ENCODE results near the gene PCDHGC3.

PCDHGC3 gene

DNA sequence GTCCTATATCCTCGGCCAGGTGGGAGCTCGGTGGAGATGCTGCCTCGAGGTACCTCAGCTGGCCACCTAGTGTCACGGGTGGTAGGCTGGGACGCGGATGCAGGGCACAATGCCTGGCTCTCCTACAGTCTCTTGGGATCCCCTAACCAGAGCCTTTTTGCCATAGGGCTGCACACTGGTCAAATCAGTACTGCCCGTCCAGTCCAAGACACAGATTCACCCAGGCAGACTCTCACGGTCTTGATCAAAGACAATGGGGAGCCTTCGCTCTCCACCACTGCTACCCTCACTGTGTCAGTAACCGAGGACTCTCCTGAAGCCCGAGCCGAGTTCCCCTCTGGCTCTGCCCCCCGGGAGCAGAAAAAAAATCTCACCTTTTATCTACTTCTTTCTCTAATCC lies 2.0 kb downstream of the PCDHGC3 start:
- no peak for TF ChIP-seq CTCF (conservative IDR thresholded peaks at IDR 0.05; ENCODE audit: low read depth, low read length)
- no peak overlapping the region for H3K4me3 ChIP-seq (ENCODE audit: low read length)
- DNase-seq (ENCODE audit: low read depth) = no peak

- peak overlapping the region; percentile 9 for H3K4me3 ChIP-seq (ENCODE audit: low read length)
- TF ChIP-seq CTCF (conservative IDR thresholded peaks at IDR 0.05; ENCODE audit: low read depth, low read length) = peak; percentile 22
- DNase-seq (ENCODE audit: low read depth) = no peak
Observed at GRCh38 chr5:141478321-141478945, 2.7 kb downstream of the PCDHGC3 start.

GRCh38 chr5:141479776-141480175 lies 4.0 kb downstream of the PCDHGC3 start:
- TF ChIP-seq CTCF (conservative IDR thresholded peaks at IDR 0.05; ENCODE audit: low read depth, low read length) = no peak
- no peak overlapping the region for H3K4me3 ChIP-seq (ENCODE audit: low read length)
- DNase-seq (ENCODE audit: low read depth) = no peak

GRCh38 chr5:141483902-141484301 lies 8.1 kb downstream of the PCDHGC3 start:
- TF ChIP-seq CTCF (conservative IDR thresholded peaks at IDR 0.05; ENCODE audit: low read depth, low read length) = no peak
- no peak overlapping the region for H3K4me3 ChIP-seq (ENCODE audit: low read length)
- no peak for DNase-seq (ENCODE audit: low read depth)

DNA sequence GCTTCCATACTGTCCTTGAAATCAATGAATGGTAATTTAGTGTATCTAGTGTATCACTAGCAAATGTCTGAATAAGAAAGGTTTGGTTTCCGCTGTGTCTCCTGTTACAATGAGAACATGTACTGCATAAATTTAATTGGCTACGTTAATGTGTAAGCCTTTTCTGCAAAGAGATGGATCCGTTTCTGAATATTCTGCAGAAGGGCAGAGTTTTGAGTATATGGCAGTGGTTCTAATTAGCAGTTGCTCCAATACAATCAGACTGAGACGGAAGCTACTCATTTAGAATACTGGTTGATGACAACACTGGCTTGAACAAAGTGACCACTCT lies 8.5 kb downstream of the PCDHGC3 start:
- TF ChIP-seq CTCF (conservative IDR thresholded peaks at IDR 0.05; ENCODE audit: low read depth, low read length) = no peak
- peak overlapping the region; percentile 62 for H3K4me3 ChIP-seq (ENCODE audit: low read length)
- no peak for DNase-seq (ENCODE audit: low read depth)

DNA sequence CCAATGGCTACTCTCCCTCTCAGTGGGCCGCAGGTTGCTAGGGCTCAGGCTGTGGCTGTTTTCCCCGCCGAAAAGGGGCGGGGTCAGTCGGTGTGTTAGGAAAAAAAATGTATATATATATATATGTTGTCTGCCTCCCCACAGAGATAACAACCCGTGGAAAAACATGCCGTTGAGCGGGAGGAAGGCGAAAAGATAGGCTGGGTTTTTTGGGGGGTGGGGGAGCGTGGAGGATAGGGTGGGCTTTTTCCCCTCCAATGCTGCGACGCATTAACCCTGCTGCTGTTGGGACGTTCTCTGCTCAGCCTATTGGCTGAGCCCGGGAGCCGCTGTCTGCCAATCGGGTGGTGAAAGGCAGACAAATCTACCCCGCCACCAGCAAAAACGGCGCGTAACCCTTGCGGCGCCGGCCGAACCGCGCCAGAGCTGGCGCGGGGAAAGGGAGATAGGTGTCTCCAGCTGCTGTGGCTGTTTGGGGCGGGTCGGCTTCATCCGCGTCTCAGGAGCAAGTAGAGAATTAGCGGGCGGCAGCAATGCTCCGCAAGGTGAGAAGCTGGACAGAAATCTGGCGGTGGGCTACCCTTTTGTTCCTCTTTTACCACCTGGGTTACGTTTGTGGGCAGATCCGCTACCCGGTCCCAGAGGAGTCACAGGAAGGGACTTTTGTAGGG lies 9.0 kb downstream of the PCDHGC3 start, which contains the start of gene PCDHGC4:
PCDHGC4 (plus strand) TSS at position 390 of the 671 bp plus-strand sequence; CDS start at position 534, 144 bp downstream.
- H3K4me3 ChIP-seq (ENCODE audit: low read length) = peak within 1 kb of the TSS; percentile 62
- no peak for DNase-seq (ENCODE audit: low read depth)
- no peak for TF ChIP-seq CTCF (conservative IDR thresholded peaks at IDR 0.05; ENCODE audit: low read depth, low read length)

All from retinal pigment epithelial cell (primary cell).